HG02943 (cell line): Measurements from ENCODE around the gene POLR1E.

Experiments
- ATAC-seq: cut with Tn5 transposase; IDR thresholded peaks from one replicate; pipeline ENCODE4 v1.9.1; 2021; ENCODE audit warnings: mild to moderate bottlenecking, low read depth, moderate library complexity; ENCODE audit not compliant: unreplicated experiment

POLR1E gene

GRCh38 chr9:37531699-37532098, 46.0 kb downstream of the POLR1E start:
- no peak for ATAC-seq

- ATAC-seq = no peak
Measured at GRCh38 chr9:37534412-37534811, 48.7 kb downstream of the POLR1E start.

DNA sequence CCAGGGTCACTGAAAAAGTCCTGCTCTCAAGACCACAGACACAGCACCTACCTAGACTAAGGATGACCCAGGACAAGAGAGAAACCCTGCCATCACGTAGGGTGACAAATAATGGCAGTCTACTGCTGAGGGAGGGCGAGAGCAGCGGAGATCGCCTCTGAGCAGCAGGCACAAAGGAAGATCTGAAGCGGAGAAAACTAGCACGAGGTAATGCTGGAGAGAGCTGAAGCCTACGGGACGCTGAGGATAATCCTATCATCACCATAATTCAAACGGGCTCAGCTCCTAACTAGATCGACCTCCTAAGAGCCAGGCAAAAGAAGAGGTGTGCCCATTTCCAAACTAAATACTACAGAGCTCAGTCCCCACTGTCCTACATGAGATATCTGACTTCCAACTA, 49.2 kb downstream of the POLR1E start:
- no peak for ATAC-seq

- ATAC-seq = no peak
Measured at GRCh38 chr9:37538099-37538498, 52.4 kb downstream of the POLR1E start.

DNA sequence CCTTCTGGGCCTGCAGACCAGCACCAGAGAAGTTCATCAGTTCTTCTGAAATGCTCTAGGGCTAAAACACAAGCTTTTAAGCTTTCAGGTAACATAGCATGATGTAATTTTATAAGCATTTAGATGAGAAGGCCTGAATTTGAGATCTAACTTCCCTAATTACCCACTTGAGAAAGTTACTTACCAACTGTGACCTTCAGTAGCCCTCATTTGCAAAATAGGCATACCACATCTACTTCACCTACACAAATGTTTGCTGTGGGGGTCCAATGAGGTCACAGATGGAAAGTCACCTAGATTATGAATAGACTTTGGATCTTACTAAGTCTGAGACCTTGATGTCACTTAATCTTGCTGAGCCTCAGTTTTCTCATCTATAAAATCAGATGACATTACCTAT, 53.9 kb downstream of the POLR1E start:
- no peak for ATAC-seq

DNA sequence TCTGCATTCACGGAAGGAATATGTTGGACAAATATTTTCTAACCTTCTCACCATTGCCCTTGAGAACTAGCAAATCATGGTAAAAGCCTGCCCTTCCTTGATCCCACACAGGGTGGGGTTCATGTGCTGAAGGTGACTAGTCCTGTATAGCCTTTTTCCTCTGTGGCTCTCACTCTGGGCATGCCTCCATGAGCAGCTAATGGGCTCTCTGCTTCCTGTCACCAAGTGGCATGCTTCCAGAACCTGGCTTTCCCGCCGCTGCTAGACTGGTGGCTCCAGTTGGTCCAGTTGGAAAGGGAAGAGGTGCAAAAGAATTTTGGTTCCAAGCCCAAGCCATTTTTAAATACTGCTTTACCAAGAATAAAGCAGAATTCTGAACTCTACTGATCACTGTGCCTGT, 54.9 kb downstream of the POLR1E start:
- ATAC-seq = no peak

- no peak for ATAC-seq
Measured at GRCh38 chr9:37541465-37541864, 55.7 kb downstream of the POLR1E start.

DNA sequence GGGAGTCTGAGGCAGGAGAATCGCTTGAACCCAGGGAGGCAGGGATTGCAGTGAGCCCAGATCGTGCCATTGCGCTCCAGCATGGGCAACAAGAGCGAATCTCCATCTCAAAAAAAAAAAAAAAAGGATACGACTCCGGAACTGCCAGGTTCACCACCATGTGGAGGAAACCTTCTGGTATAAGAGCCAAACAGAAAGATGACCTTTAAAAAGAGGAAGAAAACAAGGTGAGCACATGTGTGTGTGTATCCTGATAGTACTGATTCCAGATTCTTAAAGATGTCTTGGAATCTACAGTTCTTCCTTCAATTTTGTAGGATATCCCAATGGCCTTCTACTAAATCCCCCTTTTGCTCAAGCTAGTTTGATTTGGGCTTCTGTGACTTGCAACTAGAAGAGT, 56.7 kb downstream of the POLR1E start:
- no peak for ATAC-seq

GRCh38 chr9:37542895-37543294, 57.1 kb downstream of the POLR1E start:
- ATAC-seq = no peak

DNA sequence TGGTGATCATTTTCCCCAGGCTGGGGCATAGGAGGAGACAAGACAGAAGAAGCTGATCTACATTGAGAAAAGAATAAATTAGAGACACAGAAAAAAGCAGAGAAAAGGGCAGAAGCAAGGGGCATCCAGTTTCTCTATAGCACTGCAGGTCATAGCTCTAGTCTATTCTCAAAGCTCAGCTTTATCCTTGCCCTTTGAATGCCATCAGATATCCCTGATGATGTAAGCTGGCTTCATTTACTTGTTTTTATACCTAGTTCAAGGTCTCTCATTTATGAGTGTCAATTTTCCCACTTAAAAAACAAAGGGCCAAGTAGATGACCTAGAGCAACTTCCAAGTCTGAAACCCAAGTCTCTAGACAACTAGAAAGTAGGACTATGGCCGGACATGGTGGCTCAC, 57.7 kb downstream of the POLR1E start:
- ATAC-seq = no peak

DNA sequence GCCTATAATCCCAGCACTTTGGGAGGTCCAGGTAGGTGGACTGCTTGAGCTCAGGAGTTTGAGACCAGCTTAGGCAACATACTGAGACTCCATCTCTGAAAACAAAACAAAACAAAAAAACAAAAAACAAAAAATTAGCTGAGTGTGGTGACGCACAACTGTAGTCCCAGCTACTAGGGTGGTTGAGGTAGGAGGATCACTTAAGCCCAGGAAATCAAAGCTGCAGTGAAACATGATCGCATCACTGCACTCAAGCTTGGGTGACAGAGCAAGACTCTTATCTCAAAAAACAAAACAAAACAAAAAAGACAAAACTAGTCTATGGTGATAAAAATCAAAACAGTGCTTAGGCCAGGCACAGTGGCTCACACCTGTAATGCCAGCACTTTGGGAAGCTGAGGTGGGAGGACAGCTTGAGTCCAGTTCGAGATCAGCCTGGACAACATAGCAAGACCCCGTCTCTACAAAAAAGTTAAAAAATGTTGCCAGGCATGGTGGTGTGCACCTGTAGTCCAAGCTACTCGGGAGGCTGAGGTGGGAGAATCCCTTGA, 61.7 kb downstream of the POLR1E start:
- ATAC-seq = no peak

DNA sequence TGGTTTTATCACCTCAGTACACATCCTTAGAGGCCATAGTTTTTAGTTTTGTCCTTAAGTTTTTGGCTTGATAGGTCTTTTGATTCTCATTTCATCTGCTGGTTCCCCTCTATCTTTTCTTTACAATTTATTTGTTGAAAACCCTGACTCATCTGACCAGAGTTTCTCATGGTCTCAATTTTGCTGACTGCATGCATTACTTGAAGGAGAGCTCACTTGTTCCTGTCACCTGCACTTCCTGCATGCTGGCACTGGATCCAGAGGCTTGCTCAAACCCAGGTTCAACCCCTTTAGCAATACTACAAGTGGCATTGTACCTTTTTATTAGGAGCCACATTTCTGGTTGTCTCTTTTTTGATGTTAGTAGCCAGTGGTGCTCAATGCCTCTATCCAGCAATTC, 63.8 kb downstream of the POLR1E start:
- no peak for ATAC-seq

DNA sequence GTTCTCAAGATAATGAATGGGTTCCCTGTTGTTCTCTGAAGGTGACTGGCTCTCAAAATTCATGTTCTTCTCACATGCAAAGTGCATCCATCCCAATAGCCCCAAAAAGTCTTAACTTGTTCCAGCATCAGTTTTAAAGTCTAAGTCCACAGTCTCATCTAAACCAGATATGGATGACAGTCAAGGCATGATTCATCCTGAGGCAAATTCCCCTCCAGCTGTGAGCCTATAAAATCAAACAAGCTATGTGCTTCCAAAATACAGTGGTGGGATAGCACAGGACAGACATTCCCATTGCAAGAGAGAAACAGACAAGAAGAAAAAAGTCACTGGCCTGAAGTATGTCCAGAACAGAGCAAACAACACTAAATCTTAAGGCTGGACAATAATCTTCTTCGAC, 65.0 kb downstream of the POLR1E start:
- ATAC-seq = no peak

DNA sequence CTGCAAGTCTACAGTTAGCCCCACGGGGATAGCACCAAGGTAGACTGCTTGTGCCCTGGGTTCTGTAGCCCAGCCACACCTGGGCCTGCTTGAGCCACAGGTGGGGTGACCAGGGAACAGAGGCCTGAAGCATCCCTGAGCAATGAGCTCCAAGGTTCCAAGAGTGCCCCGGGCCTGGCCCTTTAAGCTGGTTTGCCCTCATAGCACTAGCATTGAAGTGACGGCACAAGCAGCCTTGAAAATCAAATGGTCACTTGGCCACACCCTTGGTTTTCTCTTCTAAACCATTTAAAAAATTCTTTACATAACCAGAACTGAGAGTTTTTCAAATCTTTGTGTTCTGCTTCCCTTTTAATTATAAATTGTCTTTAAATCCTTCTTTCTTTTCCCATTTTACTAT, 65.7 kb downstream of the POLR1E start:
- no peak for ATAC-seq

DNA sequence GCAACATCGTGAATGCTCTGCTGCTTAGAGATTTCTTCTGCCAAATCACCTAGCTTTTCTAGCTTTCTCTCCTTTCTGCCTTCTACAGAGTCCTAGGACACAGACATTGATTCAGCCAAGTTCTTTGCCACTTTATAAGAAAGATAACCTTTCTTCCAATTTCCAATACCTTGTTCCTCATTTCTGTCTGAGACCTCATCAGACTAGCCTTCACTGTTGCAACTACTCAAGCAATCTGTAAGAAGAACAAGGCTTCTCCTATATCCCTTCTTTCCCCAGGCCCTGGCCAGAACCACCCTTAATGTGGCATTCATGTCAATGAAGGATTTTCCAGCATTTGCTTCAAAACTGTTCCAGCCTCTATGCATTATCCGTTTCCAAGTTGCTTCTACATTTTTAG, 66.1 kb downstream of the POLR1E start:
- no peak for ATAC-seq
